CD1c-positive myeloid dendritic cell (primary cell): ENCODE results near the gene ZNF544.

Source experiments
- DNase-seq: peaks from one replicate; pipeline ENCODE4 v3.0.0-alpha.2; 2016; ENCODE audit errors: extremely low spot score

Gene ZNF544

GRCh38 chr19:58228585-58229254, at the start of gene ZNF544:
Gene ZNF544, plus strand, starts transcription at chr19:58228914. Its CDS starts 15,110 bp downstream, at chr19:58244024.
- peak; percentile 63 for DNase-seq

GRCh38 chr19:58181902-58182576, 46.7 kb upstream of the ZNF544 start:
- DNase-seq = peak; percentile 47

GRCh38 chr19:58182577-58182988, 46.1 kb upstream of the ZNF544 start:
- peak; percentile 96 for DNase-seq

- peak; percentile 96 for DNase-seq
These were observed 45.5 kb upstream of the ZNF544 start, which contains the start of gene ZNF274 for GRCh38 chr19:58182989-58183816. Gene ZNF274, plus strand, starts transcription at chr19:58183061. Its CDS starts 905 bp downstream, at chr19:58183966.

- no peak for DNase-seq
These were observed 44.9 kb upstream of the ZNF544 start for GRCh38 chr19:58183817-58184215.

GRCh38 chr19:58196901-58197616, 31.7 kb upstream of the ZNF544 start:
- DNase-seq = peak; percentile 24

- DNase-seq = no peak
These were observed 24.8 kb upstream of the ZNF544 start for GRCh38 chr19:58203814-58204475.

- no peak for DNase-seq
These were observed 24.1 kb upstream of the ZNF544 start for GRCh38 chr19:58204566-58204965.

- no peak for DNase-seq
These were observed 19.1 kb upstream of the ZNF544 start for GRCh38 chr19:58209577-58209976.

GRCh38 chr19:58212336-58213074, 16.2 kb upstream of the ZNF544 start:
- DNase-seq = no peak

GRCh38 chr19:58213075-58213369, 15.7 kb upstream of the ZNF544 start:
- no peak for DNase-seq

- no peak for DNase-seq
These were observed 11.6 kb upstream of the ZNF544 start for GRCh38 chr19:58217069-58217481.

GRCh38 chr19:58217607-58218391, 10.9 kb upstream of the ZNF544 start:
- DNase-seq = no peak

GRCh38 chr19:58218899-58219298, 9.8 kb upstream of the ZNF544 start:
- peak; percentile 40 for DNase-seq

GRCh38 chr19:58227964-58228584, 640 bp upstream of the ZNF544 start:
- no peak for DNase-seq

- DNase-seq = no peak
These were observed 533 bp downstream of the ZNF544 start for GRCh38 chr19:58229255-58229639.

GRCh38 chr19:58237324-58237723, 8.6 kb downstream of the ZNF544 start:
- no peak for DNase-seq

GRCh38 chr19:58243351-58243750, 14.6 kb downstream of the ZNF544 start:
- no peak for DNase-seq

- DNase-seq = no peak
These were observed 20.2 kb downstream of the ZNF544 start for GRCh38 chr19:58248886-58249285.
